ENCODE measurements around the gene UBR3. TPM values are rescaled to one million over a fixed set of nuclear protein-coding genes. Genes with fewer than 3 reads are reported as not detected.

UBR3 gene
- total RNA-seq, 120 experiments from 2014 or later: 72.2 to 156 (median 124) TPM

Other genes with a start within 250 kb of the UBR3 start
- 10 to 100 TPM; 49.0 to 86.8 (median 70.5) TPM for gene PPIG, start 243.1 kb upstream of the UBR3 start, total RNA-seq
- 1 to 10 TPM in 116 of 120 experiments, under 1 TPM in 4; 0.36 to 9.7 (median 2.8) TPM for gene CFAP210, start 133.0 kb upstream of the UBR3 start, total RNA-seq
- gene PHOSPHO2, start 133.0 kb upstream of the UBR3 start, total RNA-seq: 10 to 100 TPM in 10 of 120 experiments, 1 to 10 TPM in 110; 3.3 to 13.0 (median 7.3) TPM
- 10 to 100 TPM; 13.8 to 42.7 (median 26.5) TPM for gene KLHL23, start 93.6 kb upstream of the UBR3 start, total RNA-seq
- 100 to 1,000 TPM in 8 of 120 experiments, 10 to 100 TPM in 112; 57.0 to 111 (median 83.5) TPM for gene SSB, start 28.6 kb upstream of the UBR3 start, total RNA-seq
- 10 to 100 TPM; 26.8 to 69.9 (median 47.5) TPM for gene METTL5, start 2.5 kb upstream of the UBR3 start, total RNA-seq

Measured in dorsolateral prefrontal cortex (tissue), 118 donors.